Smooth muscle cell (in vitro differentiated cells): ENCODE data around the gene PI16. TPM values are rescaled to one million over a fixed set of nuclear protein-coding genes. Genes with fewer than 3 reads are reported as not detected.

ENCODE experiments used
- DNase-seq: peaks from one replicate; lab custom pipeline; 2025; ENCODE audit not compliant: unreplicated experiment; lab: John Stamatoyannopoulos, UW
- H2AFZ ChIP-seq: fragments of 200-600 bp; sonication (generic); 2 replicates; pipeline ENCODE4 v1.6.0; 2016; ENCODE audit warnings: antibody characterized with exemption, low read depth, mild to moderate bottlenecking
- H3F3A ChIP-seq: fragments of 200-600 bp; sonication (generic); 2 replicates; pipeline ENCODE4 v1.6.0; 2017; ENCODE audit warnings: antibody characterized with exemption, low read depth
- H3K27ac ChIP-seq: fragments of 200-600 bp; sonication (generic); 2 replicates; pipeline ENCODE4 v1.5.1; 2016; ENCODE audit warnings: low read depth, mild to moderate bottlenecking
- H3K27me3 ChIP-seq: fragments of 200-600 bp; sonication (generic); 2 replicates; pipeline ENCODE4 v1.6.1; 2016; ENCODE audit warnings: low read depth, mild to moderate bottlenecking
- H3K36me3 ChIP-seq: fragments of 200-600 bp; sonication (generic); 2 replicates; pipeline ENCODE4 v1.5.1; 2016; ENCODE audit warnings: low read depth
- H3K4me1 ChIP-seq: fragments of 200-600 bp; sonication (generic); 2 replicates; pipeline ENCODE4 v1.5.1; 2016; ENCODE audit warnings: low read depth
- H3K4me2 ChIP-seq: fragments of 200-600 bp; sonication (generic); 2 replicates; pipeline ENCODE4 v1.6.0; 2016; ENCODE audit warnings: mild to moderate bottlenecking
- H3K4me3 ChIP-seq: fragments of 200-600 bp; sonication (generic); 2 replicates; pipeline ENCODE4 v1.5.1; 2016; ENCODE audit warnings: mild to moderate bottlenecking
- H3K79me2 ChIP-seq: fragments of 200-600 bp; sonication (generic); 2 replicates; pipeline ENCODE4 v1.6.0; 2016; ENCODE audit warnings: low read depth, mild to moderate bottlenecking
- H3K9ac ChIP-seq: fragments of 200-600 bp; sonication (generic); 2 replicates; pipeline ENCODE4 v1.6.0; 2016; ENCODE audit warnings: low read depth
- H3K9me3 ChIP-seq: fragments of 200-600 bp; sonication (generic); replicated peaks from 2 replicates; pipeline ENCODE4 v1.5.1; 2016; ENCODE audit warnings: low read depth
- H4K20me1 ChIP-seq: fragments of 200-600 bp; sonication (generic); 2 replicates; pipeline ENCODE4 v1.6.0; 2016; ENCODE audit warnings: low read depth
- CTCF ChIP-seq: fragments of 200-600 bp; sonication (generic); IDR thresholded peaks from 2 replicates; pipeline ENCODE4 v1.5.1; 2017; ENCODE audit warnings: borderline replicate concordance, mild to moderate bottlenecking, antibody characterized with exemption; ENCODE audit not compliant: insufficient read depth, poor library complexity, severe bottlenecking
- WGBS: methylation state at CpG from one replicate; pipeline ENCODE4 v1.1.7; 2016; ENCODE audit warnings: low lambda C conversion rate; 5-methylcytosine and 5-hydroxymethylcytosine counted together
- polyA plus RNA-seq: library from polyadenylated mRNA; unstranded; fragments of >200 nt; fragmentation: Nextera tagmentation; extraction: Ambion mirVana; gene quantifications from 2 replicates; pipeline ENCODE4 v1.2.1, GENCODE V29; 2016
- total RNA-seq: library from RNA; depleted of rRNA; stranded (reverse); fragments of >200 nt; gene quantifications from 2 replicates; pipeline ENCODE4 v1.2.3, GENCODE V29; 2014

PI16 gene
- total and polyA plus RNA-seq, 2 experiments from 2014 or later = 1.2 to 9.6 TPM

- 83% methylated on average over 9 of the region's 9 CpGs for whole genome bisulfite sequencing
- Histone ChIP-seq H2AFZ (no peak overlapping the region), H3K9me3 (no peaks in the 10 kb centered on the region), H3K27ac (no peak overlapping the region), H3K79me2 (no peaks in the 10 kb centered on the region), H3K9ac (no peak overlapping the region), H3K36me3 (no peaks in the 10 kb centered on the region), H3K27me3 (no peaks in the 10 kb centered on the region), H3F3A (no peaks in the 10 kb centered on the region), H3K4me1 (no peaks in the 10 kb centered on the region), H3K4me2 (no peak overlapping the region), H3K4me3 (no peak overlapping the region), H4K20me1 (no peaks in the 10 kb centered on the region)
- TF ChIP-seq CTCF = no peak
- no peak for DNase-seq
Measured at GRCh38 chr6:36957773-36958271, 3.3 kb downstream of the PI16 start.

- Histone ChIP-seq H3K36me3 (no peaks in the 10 kb centered on the region), H3K4me3 (no peak overlapping the region), H3K9me3 (no peaks in the 10 kb centered on the region), H3K9ac (no peak overlapping the region), H3F3A (no peaks in the 10 kb centered on the region), H3K4me1 (no peaks in the 10 kb centered on the region), H3K4me2 (no peak overlapping the region), H2AFZ (no peak overlapping the region), H3K27me3 (no peaks in the 10 kb centered on the region), H4K20me1 (no peaks in the 10 kb centered on the region), H3K27ac (no peak overlapping the region), H3K79me2 (no peaks in the 10 kb centered on the region)
- TF ChIP-seq CTCF = no peak
- no peak for DNase-seq
- 83% methylated on average over 44 of the region's 44 CpGs for WGBS
Measured at GRCh38 chr6:36958775-36959554, 4.4 kb downstream of the PI16 start.

- Histone ChIP-seq H3F3A (no peaks in the 10 kb centered on the region), H3K4me1 (no peaks in the 10 kb centered on the region), H3K4me3 (no peak overlapping the region), H3K4me2 (no peak overlapping the region), H2AFZ (no peak overlapping the region), H3K36me3 (no peaks in the 10 kb centered on the region), H3K9me3 (no peaks in the 10 kb centered on the region), H3K9ac (no peak overlapping the region), H3K27ac (no peak overlapping the region), H4K20me1 (no peaks in the 10 kb centered on the region), H3K79me2 (no peaks in the 10 kb centered on the region), H3K27me3 (no peaks in the 10 kb centered on the region)
- no peak for TF ChIP-seq CTCF
- 95% methylated on average over 17 of the region's 17 CpGs for WGBS
- DNase-seq = no peak
Measured at GRCh38 chr6:36959555-36960250, 5.2 kb downstream of the PI16 start.
